Skeletal muscle satellite cell (primary cell): ENCODE results near the gene AGBL4.
"Not testable (repeated sequence)": the region's sequence is repeated elsewhere in the genome, so short reads cannot be mapped to it uniquely, and the experiment has no call there.

Experiments
- H3K27me3 ChIP-seq: 2 replicates; pipeline ENCODE4 v1.7.0; 2013; ENCODE audit warnings: low read length; ENCODE audit not compliant: control insufficient read depth, insufficient read depth
- H3K36me3 ChIP-seq: 2 replicates; pipeline ENCODE4 v1.7.0; 2013; ENCODE audit warnings: mild to moderate bottlenecking, control low read depth, low read length; ENCODE audit not compliant: insufficient read depth
- H3K4me1 ChIP-seq: 2 replicates; pipeline ENCODE4 v1.7.0; 2013; ENCODE audit warnings: low read length; ENCODE audit not compliant: control insufficient read depth, insufficient read depth
- H3K4me2 ChIP-seq: 2 replicates; pipeline ENCODE4 v1.7.0; 2013; ENCODE audit warnings: mild to moderate bottlenecking, low read length
- H3K4me3 ChIP-seq: 2 replicates; pipeline ENCODE4 v1.7.0; 2013; ENCODE audit warnings: low read length
- H3K9ac ChIP-seq: 2 replicates; pipeline ENCODE4 v1.7.0; 2013; ENCODE audit warnings: mild to moderate bottlenecking, low read depth, low read length, moderate library complexity
- H3K9me3 ChIP-seq: replicated peaks from 2 replicates; pipeline ENCODE4 v1.7.0; 2013; ENCODE audit warnings: mild to moderate bottlenecking, control low read depth, low read length

Gene AGBL4

GRCh38 chr1:49026230-49026811 is 997.4 kb downstream of the AGBL4 start:
- Histone ChIP-seq H3K36me3 (no peaks in the 10 kb centered on the region), H3K9me3 (peaks cover 2% of the 10 kb centered on the region), H3K27me3 (no peaks in the 10 kb centered on the region), H3K4me2 (no peak overlapping the region), H3K4me1 (no peaks in the 10 kb centered on the region), H3K9ac (no peak overlapping the region), H3K4me3 (no peak overlapping the region)

- Histone ChIP-seq H3K27me3 (no peaks in the 10 kb centered on the region), H3K4me1 (no peaks in the 10 kb centered on the region), H3K36me3 (no peaks in the 10 kb centered on the region), H3K9me3 (no peaks in the 10 kb centered on the region), H3K4me3 (no peak overlapping the region), H3K4me2 (no peak overlapping the region), H3K9ac (no peak overlapping the region)
Measured at GRCh38 chr1:49016030-49016977, 1007.5 kb downstream of the AGBL4 start.

DNA sequence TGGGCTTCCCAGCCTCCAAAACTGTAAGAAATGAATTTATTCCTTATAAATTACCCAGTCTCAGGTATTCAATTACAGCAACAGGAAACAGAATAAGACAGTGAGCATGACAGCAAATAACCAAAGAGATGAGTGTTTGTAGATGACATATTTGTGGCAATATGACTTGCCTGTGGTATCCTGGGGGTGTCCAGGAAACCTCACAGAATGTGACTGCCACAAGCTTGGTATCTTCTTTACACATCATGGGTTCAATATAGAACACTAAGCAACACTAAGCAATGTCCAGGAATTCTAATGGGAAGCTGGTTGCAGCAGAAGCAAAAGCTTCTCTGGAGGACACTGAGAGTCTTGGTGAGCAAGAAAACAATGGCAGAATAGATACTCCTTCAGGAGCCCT is 1010.7 kb downstream of the AGBL4 start:
- Histone ChIP-seq H3K9ac (no peak overlapping the region), H3K4me1 (no peaks in the 10 kb centered on the region), H3K4me3 (no peak overlapping the region), H3K4me2 (no peak overlapping the region), H3K9me3 (no peaks in the 10 kb centered on the region), H3K27me3 (no peaks in the 10 kb centered on the region), H3K36me3 (no peaks in the 10 kb centered on the region)

DNA sequence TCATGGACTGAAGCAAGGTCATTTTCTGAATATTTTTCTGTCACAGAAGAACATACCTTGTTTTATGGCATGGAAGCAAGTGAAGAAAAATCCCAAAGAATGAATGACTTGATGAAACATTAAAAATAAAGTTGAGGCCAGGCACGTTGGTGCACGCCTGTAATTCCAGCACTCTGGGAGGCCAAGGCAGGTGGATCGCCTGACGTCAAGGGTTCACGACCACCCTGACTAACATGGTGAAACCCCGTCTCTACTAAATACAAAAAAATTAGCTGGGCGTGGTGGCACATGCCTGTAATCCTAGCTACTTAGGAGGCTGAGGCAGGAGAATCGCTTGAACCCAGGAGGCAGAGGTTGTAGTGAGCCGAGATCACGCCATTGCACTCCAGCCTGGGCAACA is 1020.8 kb downstream of the AGBL4 start:
- not testable (repeated sequence) for H3K27me3 ChIP-seq, H3K4me1 ChIP-seq, H3K36me3 ChIP-seq, H3K4me2 ChIP-seq, H3K9ac ChIP-seq, H3K9me3 ChIP-seq, H3K4me3 ChIP-seq

GRCh38 chr1:48999321-48999720 is 1024.4 kb downstream of the AGBL4 start:
- Histone ChIP-seq H3K4me1 (no peaks in the 10 kb centered on the region), H3K27me3 (no peaks in the 10 kb centered on the region), H3K9ac (no peak overlapping the region), H3K4me2 (no peak overlapping the region), H3K9me3 (no peaks in the 10 kb centered on the region), H3K4me3 (no peak overlapping the region), H3K36me3 (no peaks in the 10 kb centered on the region)

GRCh38 chr1:48996311-48996710 is 1027.4 kb downstream of the AGBL4 start:
- Histone ChIP-seq H3K4me1 (no peaks in the 10 kb centered on the region), H3K36me3 (no peaks in the 10 kb centered on the region), H3K4me3 (no peak overlapping the region), H3K4me2 (no peak overlapping the region), H3K9me3 (no peaks in the 10 kb centered on the region), H3K27me3 (no peaks in the 10 kb centered on the region), H3K9ac (no peak overlapping the region)

DNA sequence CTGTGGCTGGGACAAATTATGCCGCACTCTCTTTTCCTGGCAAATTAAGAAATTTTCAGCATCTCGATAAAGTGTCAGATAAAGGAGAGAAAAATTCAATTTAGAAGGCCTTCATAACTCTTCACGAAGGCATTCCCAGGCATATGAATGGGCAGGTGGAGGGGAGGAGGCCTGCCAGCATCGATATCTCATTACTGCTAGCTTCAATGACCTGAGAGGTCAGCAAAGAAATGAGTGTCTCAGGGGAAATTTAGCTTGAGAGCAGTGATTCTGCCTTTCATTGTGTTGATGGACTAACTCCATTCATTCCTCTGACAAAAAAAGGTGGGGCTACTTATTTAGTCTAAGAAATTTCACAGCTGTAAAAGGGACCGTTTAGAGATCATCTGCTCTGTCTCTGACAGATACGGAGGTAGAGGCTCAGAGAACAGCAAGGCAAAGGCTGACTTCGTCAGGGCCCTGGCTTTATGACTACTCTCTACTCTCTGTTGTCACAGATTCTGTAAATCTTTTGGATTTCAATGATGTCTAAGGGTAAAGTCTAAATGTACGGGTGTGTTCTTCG is 1035.0 kb downstream of the AGBL4 start:
- Histone ChIP-seq H3K9me3 (no peaks in the 10 kb centered on the region), H3K4me1 (no peaks in the 10 kb centered on the region), H3K36me3 (no peaks in the 10 kb centered on the region), H3K4me2 (no peak overlapping the region), H3K27me3 (no peaks in the 10 kb centered on the region), H3K4me3 (no peak overlapping the region), H3K9ac (no peak overlapping the region)

DNA sequence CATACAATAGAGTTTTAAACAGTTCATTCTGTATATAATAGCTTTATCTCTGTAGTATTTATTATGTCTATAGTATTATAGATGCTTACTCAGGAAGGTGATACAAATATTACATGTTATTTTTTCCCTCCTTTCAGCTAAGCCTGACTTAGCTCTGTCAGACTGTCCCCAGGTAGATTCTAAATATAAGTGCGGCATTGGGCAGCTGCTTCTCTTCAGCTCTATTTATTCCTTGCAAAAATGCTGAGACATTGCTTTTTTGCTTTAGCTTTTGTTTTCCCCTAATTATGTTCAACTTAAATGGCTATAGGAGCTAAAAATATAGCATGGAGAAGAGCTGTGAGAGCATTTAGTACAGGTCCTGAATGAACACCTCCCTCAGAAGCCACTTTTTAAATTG is 1043.8 kb downstream of the AGBL4 start:
- Histone ChIP-seq H3K27me3 (no peaks in the 10 kb centered on the region), H3K36me3 (no peaks in the 10 kb centered on the region), H3K4me3 (no peak overlapping the region), H3K9ac (no peak overlapping the region), H3K4me1 (no peaks in the 10 kb centered on the region), H3K4me2 (no peak overlapping the region), H3K9me3 (no peaks in the 10 kb centered on the region)

- Histone ChIP-seq H3K27me3 (no peaks in the 10 kb centered on the region), H3K36me3 (no peaks in the 10 kb centered on the region), H3K9me3 (no peaks in the 10 kb centered on the region), H3K4me3 (no peak overlapping the region), H3K4me2 (no peak overlapping the region), H3K4me1 (no peaks in the 10 kb centered on the region), H3K9ac (no peak overlapping the region)
Measured at GRCh38 chr1:48978413-48978812, 1045.3 kb downstream of the AGBL4 start.

GRCh38 chr1:48977273-48977672 is 1046.5 kb downstream of the AGBL4 start:
- Histone ChIP-seq H3K9ac (no peak overlapping the region), H3K4me2 (no peak overlapping the region), H3K4me1 (no peaks in the 10 kb centered on the region), H3K9me3 (no peaks in the 10 kb centered on the region), H3K4me3 (no peak overlapping the region), H3K27me3 (no peaks in the 10 kb centered on the region), H3K36me3 (no peaks in the 10 kb centered on the region)

DNA sequence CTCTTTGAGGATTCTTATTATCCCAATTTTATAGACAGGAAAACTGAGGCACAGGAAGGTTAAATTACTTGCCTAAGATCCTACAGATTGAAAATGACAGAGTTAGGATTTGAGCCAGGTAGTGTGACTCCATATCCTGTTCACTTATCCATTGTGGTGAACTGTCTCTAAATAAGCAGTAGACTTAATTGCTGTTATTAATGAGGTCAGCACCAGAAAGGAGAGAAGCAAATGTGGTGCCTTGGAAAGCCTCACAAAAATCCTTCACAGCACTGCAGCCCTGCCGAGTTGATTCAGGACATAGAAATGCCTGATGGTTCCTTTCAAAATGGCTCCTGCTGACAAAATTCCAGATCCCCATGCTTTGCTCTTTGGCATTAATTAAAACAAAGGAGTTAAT is 1053.8 kb downstream of the AGBL4 start:
- H3K9me3 ChIP-seq, result no peaks in the 10 kb centered on the region

More for the DNA sequence above, 1053.8 kb downstream of the AGBL4 start:
- H3K4me3 ChIP-seq, result no peak overlapping the region
- no peak overlapping the region for H3K9ac ChIP-seq
- no peaks in the 10 kb centered on the region for H3K27me3 ChIP-seq
- no peak overlapping the region for H3K4me2 ChIP-seq
- H3K36me3 ChIP-seq, result no peaks in the 10 kb centered on the region
- no peaks in the 10 kb centered on the region for H3K4me1 ChIP-seq
